ENCODE data around the gene GPC5.

DNA sequence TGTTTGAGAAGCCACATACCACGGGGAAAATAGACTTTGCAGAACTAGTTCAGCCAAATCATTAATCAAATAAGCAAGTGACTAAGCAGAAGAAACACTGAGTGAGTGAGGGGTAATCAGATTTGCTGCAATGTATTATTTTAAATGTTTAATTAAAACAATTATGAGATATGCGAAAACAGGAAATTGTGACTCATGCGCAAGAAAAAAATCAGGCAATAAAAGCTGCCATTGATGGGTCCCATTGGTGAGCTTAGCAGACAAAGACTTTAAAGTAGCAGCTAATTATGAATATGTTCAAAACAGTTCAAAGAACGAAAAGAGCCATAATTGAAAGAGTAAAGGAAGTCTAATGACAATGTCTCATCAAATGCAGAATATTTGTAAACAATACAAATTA, 644.1 kb downstream of the GPC5 start:
- TF ChIP-seq CTCF (IDR thresholded peaks at IDR 0.05) (no peak), POLR2A (IDR thresholded peaks at IDR 0.05) (no peak)

Data from uterus (tissue), 2 donors.